ENCODE measurements around the gene CMPK1.

The CMPK1 gene

GRCh38 chr1:47401761-47402160 lies 68.2 kb downstream of the CMPK1 start:
- TF ChIP-seq EZH2phosphoT487 (IDR thresholded peaks at IDR 0.05; ENCODE audit: borderline replicate concordance, low read length) (no peak), CTCF (IDR thresholded peaks at IDR 0.05; ENCODE audit: low read depth, low read length, poor library complexity, severe bottlenecking) (no peak)

GRCh38 chr1:47402591-47402990 lies 69.0 kb downstream of the CMPK1 start:
- TF ChIP-seq CTCF (IDR thresholded peaks at IDR 0.05; ENCODE audit: low read depth, low read length, poor library complexity, severe bottlenecking) = no peak
- TF ChIP-seq EZH2phosphoT487 (IDR thresholded peaks at IDR 0.05; ENCODE audit: borderline replicate concordance, low read length) = no peak
- no peaks in the 10 kb centered on the region for H3F3A ChIP-seq (ENCODE audit: control insufficient read depth, insufficient read depth)
- H3K79me2 ChIP-seq (ENCODE audit: control insufficient read depth, low read length) = no peaks in the 10 kb centered on the region
- H3K27me3 ChIP-seq (ENCODE audit: control insufficient read depth, low read length) = peaks cover 3% of the 10 kb centered on the region; the same call in 1 of the 2 replicates
- no peaks in the 10 kb centered on the region for H3K9me3 ChIP-seq (ENCODE audit: control insufficient read depth, insufficient read depth, low read length)
- no peak overlapping the region for H3K4me2 ChIP-seq (ENCODE audit: low read length)
- peaks cover 10% of the 10 kb centered on the region for H3K4me1 ChIP-seq (ENCODE audit: control insufficient read depth, low read length)
- no peak overlapping the region for H3K4me3 ChIP-seq (ENCODE audit: low read length)
- H3K9me2 ChIP-seq (replicated peaks; ENCODE audit: control insufficient read depth, low read length) = no peaks in the 10 kb centered on the region
- H4K20me1 ChIP-seq (ENCODE audit: control insufficient read depth, insufficient read depth, low read depth, low read length) = no peaks in the 10 kb centered on the region
- H3K27ac ChIP-seq (ENCODE audit: low read depth, low read length) = no peak overlapping the region
- no peaks in the 10 kb centered on the region for H3K36me3 ChIP-seq (ENCODE audit: control insufficient read depth, low read length)

More at GRCh38 chr1:47401761-47402160, 68.2 kb downstream of the CMPK1 start:
- H3K4me1 ChIP-seq (ENCODE audit: control insufficient read depth, low read length) = peaks cover 10% of the 10 kb centered on the region
- peaks cover 3% of the 10 kb centered on the region; the same call in 1 of the 2 replicates for H3K27me3 ChIP-seq (ENCODE audit: control insufficient read depth, low read length)
- no peaks in the 10 kb centered on the region for H3F3A ChIP-seq (ENCODE audit: control insufficient read depth, insufficient read depth)
- H3K9me2 ChIP-seq (replicated peaks; ENCODE audit: control insufficient read depth, low read length) = no peaks in the 10 kb centered on the region
- no peak overlapping the region for H3K4me2 ChIP-seq (ENCODE audit: low read length)
- no peak overlapping the region for H3K4me3 ChIP-seq (ENCODE audit: low read length)
- no peaks in the 10 kb centered on the region for H3K9me3 ChIP-seq (ENCODE audit: control insufficient read depth, insufficient read depth, low read length)
- H3K79me2 ChIP-seq (ENCODE audit: control insufficient read depth, low read length) = no peaks in the 10 kb centered on the region
- H3K36me3 ChIP-seq (ENCODE audit: control insufficient read depth, low read length) = no peaks in the 10 kb centered on the region
- H3K27ac ChIP-seq (ENCODE audit: low read depth, low read length) = no peak overlapping the region
- no peaks in the 10 kb centered on the region for H4K20me1 ChIP-seq (ENCODE audit: control insufficient read depth, insufficient read depth, low read depth, low read length)

GRCh38 chr1:47403321-47403910 lies 69.8 kb downstream of the CMPK1 start:
- Histone ChIP-seq H3F3A (ENCODE audit: control insufficient read depth, insufficient read depth) (no peaks in the 10 kb centered on the region), H3K27me3 (ENCODE audit: control insufficient read depth, low read length) (peaks cover 3% of the 10 kb centered on the region; the same call in 1 of the 2 replicates), H3K36me3 (ENCODE audit: control insufficient read depth, low read length) (no peaks in the 10 kb centered on the region), H3K4me3 (ENCODE audit: low read length) (no peak overlapping the region), H3K27ac (ENCODE audit: low read depth, low read length) (no peak overlapping the region), H3K9me2 (replicated peaks; ENCODE audit: control insufficient read depth, low read length) (no peaks in the 10 kb centered on the region), H3K4me1 (ENCODE audit: control insufficient read depth, low read length) (peaks cover 10% of the 10 kb centered on the region), H4K20me1 (ENCODE audit: control insufficient read depth, insufficient read depth, low read depth, low read length) (no peaks in the 10 kb centered on the region), H3K9me3 (ENCODE audit: control insufficient read depth, insufficient read depth, low read length) (no peaks in the 10 kb centered on the region), H3K79me2 (ENCODE audit: control insufficient read depth, low read length) (no peaks in the 10 kb centered on the region), H3K4me2 (ENCODE audit: low read length) (no peak overlapping the region)
- TF ChIP-seq CTCF (IDR thresholded peaks at IDR 0.05; ENCODE audit: low read depth, low read length, poor library complexity, severe bottlenecking) = no peak
- TF ChIP-seq EZH2phosphoT487 (IDR thresholded peaks at IDR 0.05; ENCODE audit: borderline replicate concordance, low read length) = no peak

All from DOHH2 (cell line).